A673 (cell line): ENCODE data around the gene POLR1H. TPM values are rescaled to one million over a fixed set of nuclear protein-coding genes. Genes with fewer than 3 reads are reported as not detected.

Source experiments
- BruUV-seq: library from RNA; stranded (reverse); fragments of 400-500 nt; replicated peaks from 2 replicates; lab custom pipeline; 2021; lab: Mats Ljungman, UMichigan
- CTCF ChIA-PET: fragments of 300-600 bp; sonication (Branson Sonifier 250); formaldehyde crosslinking; loops from one replicate; lab custom pipeline; 2022; ENCODE audit warnings: antibody characterized with exemption; lab: Charles Lee
- POLR2A ChIA-PET: fragments of 300-600 bp; sonication (Branson Sonifier 250); formaldehyde crosslinking; loops from one replicate; lab custom pipeline; 2022; ENCODE audit warnings: antibody characterized with exemption; ENCODE audit not compliant: low non-redundant PET; lab: Charles Lee
- DNase-seq: peaks from one replicate; pipeline ENCODE4 v3.0.0-alpha.2; 2015; ENCODE audit warnings: low spot score
- H3K27ac ChIP-seq: fragments of 200-600 bp; sonication (generic); 2 replicates; pipeline ENCODE4 v1.5.1; 2016; ENCODE audit warnings: mixed run types, low read depth, mild to moderate bottlenecking, mixed read lengths, antibody characterized with exemption, low read length; ENCODE audit not compliant: poor library complexity, severe bottlenecking
- H3K27me3 ChIP-seq: fragments of 200-600 bp; sonication (generic); replicated peaks from 2 replicates; pipeline ENCODE4 v1.6.1; 2017; ENCODE audit warnings: mixed run types, low read depth, mild to moderate bottlenecking, mixed read lengths, antibody characterized with exemption, low read length; ENCODE audit not compliant: insufficient read depth, poor library complexity
- H3K36me3 ChIP-seq: fragments of 200-600 bp; sonication (generic); 2 replicates; pipeline ENCODE4 v1.6.1; 2016; ENCODE audit warnings: mixed run types, mild to moderate bottlenecking, mixed read lengths, antibody characterized with exemption, low read length; ENCODE audit not compliant: insufficient read depth, poor library complexity, severe bottlenecking
- H3K4me1 ChIP-seq: fragments of 200-600 bp; sonication (generic); 2 replicates; pipeline ENCODE4 v1.6.1; 2017; ENCODE audit warnings: mixed run types, mild to moderate bottlenecking, mixed read lengths, antibody characterized with exemption, low read length; ENCODE audit not compliant: insufficient read depth, poor library complexity, severe bottlenecking
- H3K4me3 ChIP-seq: fragments of 200-600 bp; sonication (generic); 2 replicates; pipeline ENCODE4 v1.5.1; 2016; ENCODE audit warnings: low read depth, mixed run types, mild to moderate bottlenecking, mixed read lengths, low read length; ENCODE audit not compliant: poor library complexity, severe bottlenecking
- H3K9me3 ChIP-seq: fragments of 200-600 bp; sonication (generic); 2 replicates; pipeline ENCODE4 v1.6.1; 2016; ENCODE audit warnings: mixed run types, low read depth, mild to moderate bottlenecking, mixed read lengths, antibody characterized with exemption, low read length; ENCODE audit not compliant: poor library complexity, severe bottlenecking
- EZH2 ChIP-seq: fragments of 200-600 bp; sonication (generic); IDR thresholded peaks from 2 replicates; pipeline ENCODE4 v1.6.1; 2017; ENCODE audit warnings: borderline replicate concordance, low read depth, mild to moderate bottlenecking, mixed read lengths, antibody characterized with exemption, low read length; ENCODE audit not compliant: poor library complexity, severe bottlenecking
- intact Hi-C: fragments of 100-400 bp; cut with micrococcal nuclease; formaldehyde crosslinking; loops from one replicate; pipeline ENCODE4 v1.10.0; 2022; ENCODE audit not compliant: unreplicated experiment
- total RNA-seq: library from RNA; stranded (reverse); gene quantifications from 2 replicates; pipeline ENCODE4 v1.2.3, GENCODE V29; 2021
- TF ChIP-seq, protein P1 (sequence below): fragments of 300-800, 200-600 bp; sonication (generic); conservative IDR thresholded peaks from 2 replicates; pipeline ENCODE4 v1.5.1; 2017; ENCODE audit warnings: low read depth, mild to moderate bottlenecking, antibody characterized with exemption, low read length, moderate library complexity, mixed read lengths

The POLR1H gene
- total RNA-seq, 1 experiment from 2014 or later: 30.9 TPM

DNA sequence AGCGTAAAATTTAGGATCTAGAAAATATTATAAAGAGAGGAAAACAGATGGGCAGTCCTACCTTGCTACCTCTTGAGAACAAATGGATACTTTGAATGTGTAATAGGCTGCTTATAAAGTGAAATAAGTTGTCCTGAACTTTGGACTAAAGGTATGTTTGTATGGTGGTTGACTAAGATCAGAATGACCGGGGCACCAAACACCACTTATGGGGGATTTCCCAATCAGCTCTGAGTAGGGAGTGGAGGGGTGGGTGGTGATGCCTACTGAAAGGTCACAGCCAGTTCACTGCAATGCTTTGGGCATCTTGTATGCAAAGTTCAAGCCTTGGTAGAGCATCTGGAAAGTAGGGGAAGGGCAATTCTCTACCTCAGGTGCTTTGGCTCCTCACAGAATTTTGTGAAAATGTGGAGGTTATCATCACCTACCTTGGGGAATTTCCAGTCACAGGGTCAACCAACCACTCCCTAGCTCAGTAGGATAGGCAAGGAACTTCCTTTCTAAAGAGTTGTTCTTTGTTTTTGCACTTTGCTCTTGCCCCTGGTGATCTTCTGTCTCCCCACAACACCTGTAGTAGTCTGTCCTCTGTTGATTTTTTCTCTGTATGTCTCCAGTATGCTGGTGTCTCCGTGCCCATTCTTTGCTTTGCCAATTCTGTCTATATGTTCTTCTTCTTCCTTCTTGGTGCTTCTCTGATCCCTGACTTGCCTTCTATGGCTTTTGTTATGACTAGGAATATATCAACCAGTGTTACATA, 52.1 kb downstream of the POLR1H start, which contains the start of gene TRIM31:
Gene TRIM31, minus strand, starts transcription at position 88 of the 757 bp plus-strand sequence. CDS start 285 bp downstream, outside the sequence.
- no peaks in the 10 kb centered on the region for H3K9me3 ChIP-seq
- CTCF ChIA-PET: no interaction called here
- H3K4me3 ChIP-seq: no peak within 1 kb of the TSS
- DNase-seq: no peak
- no peak within 1 kb of the TSS for H3K27ac ChIP-seq
- H3K27me3 ChIP-seq: peaks cover 47% of the 10 kb centered on the region
- POLR2A ChIA-PET: no interaction called here
- no peak for TF ChIP-seq EZH2
- TF ChIP-seq, protein P1, sequence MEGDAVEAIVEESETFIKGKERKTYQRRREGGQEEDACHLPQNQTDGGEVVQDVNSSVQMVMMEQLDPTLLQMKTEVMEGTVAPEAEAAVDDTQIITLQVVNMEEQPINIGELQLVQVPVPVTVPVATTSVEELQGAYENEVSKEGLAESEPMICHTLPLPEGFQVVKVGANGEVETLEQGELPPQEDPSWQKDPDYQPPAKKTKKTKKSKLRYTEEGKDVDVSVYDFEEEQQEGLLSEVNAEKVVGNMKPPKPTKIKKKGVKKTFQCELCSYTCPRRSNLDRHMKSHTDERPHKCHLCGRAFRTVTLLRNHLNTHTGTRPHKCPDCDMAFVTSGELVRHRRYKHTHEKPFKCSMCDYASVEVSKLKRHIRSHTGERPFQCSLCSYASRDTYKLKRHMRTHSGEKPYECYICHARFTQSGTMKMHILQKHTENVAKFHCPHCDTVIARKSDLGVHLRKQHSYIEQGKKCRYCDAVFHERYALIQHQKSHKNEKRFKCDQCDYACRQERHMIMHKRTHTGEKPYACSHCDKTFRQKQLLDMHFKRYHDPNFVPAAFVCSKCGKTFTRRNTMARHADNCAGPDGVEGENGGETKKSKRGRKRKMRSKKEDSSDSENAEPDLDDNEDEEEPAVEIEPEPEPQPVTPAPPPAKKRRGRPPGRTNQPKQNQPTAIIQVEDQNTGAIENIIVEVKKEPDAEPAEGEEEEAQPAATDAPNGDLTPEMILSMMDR: no peak
- BruUV-seq: no TSS peak
- H3K4me1 ChIP-seq: no peaks in the 10 kb centered on the region
- H3K36me3 ChIP-seq: no peaks in the 10 kb centered on the region
- intact Hi-C loops: no loop called here

DNA sequence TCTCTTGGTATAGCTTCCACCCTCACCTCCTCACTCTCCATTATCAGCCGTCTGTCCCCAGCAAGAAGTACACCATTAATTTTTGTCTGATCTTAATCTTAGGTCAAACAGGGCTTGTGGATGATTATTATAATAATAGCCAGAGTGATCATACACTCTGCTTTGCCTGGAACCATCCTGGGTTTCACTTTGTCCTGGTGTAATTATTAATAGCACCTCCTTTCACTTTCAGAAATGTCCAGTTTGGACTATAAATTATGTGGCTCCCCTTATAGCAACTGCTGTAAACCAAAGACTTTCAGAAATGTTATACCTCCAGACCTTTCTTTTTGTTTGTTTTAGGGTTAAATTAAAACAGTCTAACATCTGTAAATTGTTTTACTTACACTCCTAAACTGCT, 52.8 kb downstream of the POLR1H start:
- POLR2A ChIA-PET: no interaction called here
- Histone ChIP-seq H3K4me3 (no peak overlapping the region), H3K9me3 (no peaks in the 10 kb centered on the region), H3K27ac (no peak overlapping the region), H3K27me3 (peaks cover 47% of the 10 kb centered on the region), H3K36me3 (no peaks in the 10 kb centered on the region), H3K4me1 (no peaks in the 10 kb centered on the region)
- no peak for TF ChIP-seq EZH2
- TF ChIP-seq, protein P1: no peak
- intact Hi-C loops: no loop called here
- BruUV-seq: no TSS peak
- CTCF ChIA-PET: no interaction called here
- no peak for DNase-seq

Other genes starting within 250 kb of the POLR1H start
- not detected in 2 replicates for gene HLA-G, start 233.4 kb upstream of the POLR1H start, total RNA-seq
- gene HLA-A, start 118.7 kb upstream of the POLR1H start, total RNA-seq: 190 TPM in 2 replicates
- 46.2 and 46.8 TPM in 2 replicates for gene PPP1R11, start 5.9 kb downstream of the POLR1H start, total RNA-seq
- not detected in 2 replicates for gene RNF39, start 14.5 kb downstream of the POLR1H start, total RNA-seq
- not detected in 2 replicates for gene TRIM31, start 51.8 kb downstream of the POLR1H start, total RNA-seq
- not detected in 2 replicates for gene TRIM40, start 74.9 kb downstream of the POLR1H start, total RNA-seq
- gene TRIM10, start 99.9 kb downstream of the POLR1H start, total RNA-seq: not detected in 2 replicates
- not detected in 2 replicates for gene TRIM15, start 102.3 kb downstream of the POLR1H start, total RNA-seq
- 38.6 and 41.3 TPM in 2 replicates for gene TRIM26, start 152.1 kb downstream of the POLR1H start, total RNA-seq